CD4-positive, alpha-beta T cell (primary cell): ENCODE results near the gene DUOXA2. TPM values are rescaled to one million over a fixed set of nuclear protein-coding genes. Genes with fewer than 3 reads are reported as not detected.
A peak's percentile ranks its signal among the peaks of the same experiment; 100 is the strongest.

Experiments
- ATAC-seq: fragments of 200-7000 bp; cut with Tn5 transposase; one replicate; pipeline ENCODE4 v1.10.0; 2022; ENCODE audit warnings: mild to moderate bottlenecking; ENCODE audit not compliant: poor library complexity
- CTCF ChIA-PET: fragments of 350-600 bp; sonication (Branson Sonifier 250); formaldehyde crosslinking; loops from one replicate; lab custom pipeline; 2021; ENCODE audit warnings: antibody characterized with exemption, inconsistent platforms; lab: Charles Lee
- POLR2A ChIA-PET: fragments of 350-600 bp; sonication (Branson Sonifier 250); formaldehyde crosslinking; loops from one replicate; lab custom pipeline; 2021; ENCODE audit warnings: antibody characterized with exemption, inconsistent platforms; lab: Charles Lee
- DNase-seq, 14 experiments: peaks; one replicate each; pipeline ENCODE4 v3.0.0-alpha.2; 2013 to 2020; ENCODE audit warnings: mixed read lengths in 2 of 14
- H3K27ac ChIP-seq, 2 donors: one replicate each; pipeline versions ENCODE4 v1.5.1 to v1.7.0; 2013; ENCODE audit warnings: low read length in 2 of 2, low read depth in 1 of 2, mild to moderate bottlenecking in 1 of 2
- H3K27me3 ChIP-seq, 2 experiments: 1 replicate in 1 of 2; 2 replicates in 1 of 2; pipeline versions ENCODE4 v1.6.1 to v1.7.0; 2013; ENCODE audit warnings: low read length in 2 of 2, control low read depth in 1 of 2, mild to moderate bottlenecking in 1 of 2, moderate library complexity in 1 of 2; ENCODE audit not compliant: insufficient read depth in 2 of 2, control insufficient read depth in 1 of 2
- H3K36me3 ChIP-seq: one replicate; pipeline ENCODE4 v1.6.1; 2013; ENCODE audit warnings: low read length, control low read depth; ENCODE audit not compliant: insufficient read depth
- H3K4me1 ChIP-seq: one replicate; pipeline ENCODE4 v1.6.1; 2013; ENCODE audit warnings: low read length, control low read depth; ENCODE audit not compliant: insufficient read depth
- H3K4me3 ChIP-seq: one replicate; pipeline ENCODE4 v1.5.1; 2013; ENCODE audit warnings: mild to moderate bottlenecking, low read length, moderate library complexity
- H3K9me3 ChIP-seq, 2 experiments: 1 replicate in 1 of 2; 2 replicates in 1 of 2; pipeline versions ENCODE4 v1.6.1 to v1.7.0; 2013; ENCODE audit warnings: low read length in 2 of 2, mild to moderate bottlenecking in 2 of 2, control low read depth in 1 of 2, moderate library complexity in 1 of 2; ENCODE audit not compliant: control insufficient read depth in 1 of 2, insufficient read depth in 1 of 2
- H3K27ac Mint-ChIP-seq: one replicate; pipeline ENCODE4 v1.8.0; 2020; ENCODE audit warnings: mixed read lengths
- H3K27me3 Mint-ChIP-seq: one replicate; pipeline ENCODE4 v1.8.0; 2021; ENCODE audit warnings: mixed read lengths
- H3K36me3 Mint-ChIP-seq: one replicate; pipeline ENCODE4 v1.8.0; 2021; ENCODE audit warnings: low read depth, mixed read lengths
- H3K4me1 Mint-ChIP-seq: one replicate; pipeline ENCODE4 v1.8.0; 2021; ENCODE audit warnings: low read depth, mixed read lengths
- H3K4me3 Mint-ChIP-seq: one replicate; pipeline ENCODE4 v1.8.0; 2020; ENCODE audit warnings: mild to moderate bottlenecking, mixed read lengths
- H3K9me3 Mint-ChIP-seq: one replicate; pipeline ENCODE4 v1.8.0; 2020; ENCODE audit warnings: mixed read lengths
- intact Hi-C, 2 experiments: fragments of 100-400 bp; cut with DNase I in 1 of 2; cut with micrococcal nuclease in 1 of 2; formaldehyde crosslinking; loops; one replicate each; pipeline versions ENCODE4 v1.15.1 to v1.9.0; 2023 to 2025; cut with DNase I, micrococcal nuclease
- total RNA-seq, 174 experiments: library from RNA in 2 of 174; stranded (reverse) in 2 of 174; gene quantifications; one replicate each; pipeline ENCODE4 v1.2.3 and lab custom pipeline; 2021 to 2026
- TF ChIP-seq, protein P1 (sequence below): fragments of 200-600 bp; IDR thresholded peaks from one replicate; pipeline ENCODE4 v1.8.0; 2022; ENCODE audit warnings: antibody characterized with exemption, mild to moderate bottlenecking

The DUOXA2 gene
- total RNA-seq, 2 experiments from 2014 or later, result not detected

GRCh38 chr15:45123397-45123796, 9.3 kb downstream of the DUOXA2 start:
- intact Hi-C loops, result loop anchor here in 1 of 2 experiments (5.0 kb wide), 1 partner anchor 79 kb away; no protein-coding TSS in a partner anchor
- peaks cover 32 to 42% of the 10 kb centered on the region in 2 experiments for H3K27me3 ChIP-seq
- H3K4me3 ChIP-seq, result no peak overlapping the region
- H3K36me3 Mint-ChIP-seq, result no peaks in the 10 kb centered on the region
- peaks cover 2% of the 10 kb centered on the region for H3K4me1 Mint-ChIP-seq
- ATAC-seq (no peak), DNase-seq (no peak)
- CTCF ChIA-PET, result no interaction called here
- H3K36me3 ChIP-seq, result no peaks in the 10 kb centered on the region
- peaks cover 68% of the 10 kb centered on the region for H3K27me3 Mint-ChIP-seq
- H3K27ac Mint-ChIP-seq, result no peak overlapping the region
- H3K9me3 Mint-ChIP-seq, result no peaks in the 10 kb centered on the region
- H3K27ac ChIP-seq, result no peak overlapping the region
- no peak overlapping the region for H3K4me3 Mint-ChIP-seq
- TF ChIP-seq, protein P1, sequence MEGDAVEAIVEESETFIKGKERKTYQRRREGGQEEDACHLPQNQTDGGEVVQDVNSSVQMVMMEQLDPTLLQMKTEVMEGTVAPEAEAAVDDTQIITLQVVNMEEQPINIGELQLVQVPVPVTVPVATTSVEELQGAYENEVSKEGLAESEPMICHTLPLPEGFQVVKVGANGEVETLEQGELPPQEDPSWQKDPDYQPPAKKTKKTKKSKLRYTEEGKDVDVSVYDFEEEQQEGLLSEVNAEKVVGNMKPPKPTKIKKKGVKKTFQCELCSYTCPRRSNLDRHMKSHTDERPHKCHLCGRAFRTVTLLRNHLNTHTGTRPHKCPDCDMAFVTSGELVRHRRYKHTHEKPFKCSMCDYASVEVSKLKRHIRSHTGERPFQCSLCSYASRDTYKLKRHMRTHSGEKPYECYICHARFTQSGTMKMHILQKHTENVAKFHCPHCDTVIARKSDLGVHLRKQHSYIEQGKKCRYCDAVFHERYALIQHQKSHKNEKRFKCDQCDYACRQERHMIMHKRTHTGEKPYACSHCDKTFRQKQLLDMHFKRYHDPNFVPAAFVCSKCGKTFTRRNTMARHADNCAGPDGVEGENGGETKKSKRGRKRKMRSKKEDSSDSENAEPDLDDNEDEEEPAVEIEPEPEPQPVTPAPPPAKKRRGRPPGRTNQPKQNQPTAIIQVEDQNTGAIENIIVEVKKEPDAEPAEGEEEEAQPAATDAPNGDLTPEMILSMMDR, result no peak
- H3K4me1 ChIP-seq, result no peaks in the 10 kb centered on the region
- POLR2A ChIA-PET, result no interaction called here
- no peaks in the 10 kb centered on the region for H3K9me3 ChIP-seq

GRCh38 chr15:45126535-45127158, 12.5 kb downstream of the DUOXA2 start:
- peaks cover 47 to 60% of the 10 kb centered on the region in 2 experiments for H3K27me3 ChIP-seq
- H3K27ac ChIP-seq, result no peak overlapping the region
- peak in 10 of 14 experiments; percentile 26 to 71 (median 38) for DNase-seq
- peak; percentile 69 for ATAC-seq
- Mint-ChIP-seq H3K9me3 (no peaks in the 10 kb centered on the region), H3K36me3 (no peaks in the 10 kb centered on the region), H3K4me1 (peaks cover 7% of the 10 kb centered on the region), H3K4me3 (no peak overlapping the region), H3K27ac (no peak overlapping the region), H3K27me3 (peaks cover 72% of the 10 kb centered on the region)
- POLR2A ChIA-PET, result interaction anchor here (0.6 to 0.9 kb wide), 3 partner anchors 8 to 275 kb away, joined by 3 read pairs; a partner anchor contains a TSS
- intact Hi-C loops, result loop anchor here (1.0 to 5.0 kb wide), 6 partner anchors 41 to 273 kb away; no protein-coding TSS in a partner anchor
- no peaks in the 10 kb centered on the region for H3K36me3 ChIP-seq
- CTCF ChIA-PET, result interaction anchor here (0.6 to 2.7 kb wide), 5 partner anchors 8 to 278 kb away, joined by 3 to 28 read pairs (median 3); no protein-coding TSS in a partner anchor
- peaks cover 14% of the 10 kb centered on the region for H3K4me1 ChIP-seq
- H3K9me3 ChIP-seq, result peaks cover 0 to 8% of the 10 kb centered on the region in 2 experiments
- TF ChIP-seq, protein P1, result peak; percentile 80
- H3K4me3 ChIP-seq, result no peak overlapping the region

- H3K4me1 ChIP-seq, result peaks cover 14% of the 10 kb centered on the region
- no peak overlapping the region for H3K27ac ChIP-seq
- no peak for ATAC-seq
- Mint-ChIP-seq H3K4me3 (no peak overlapping the region), H3K9me3 (no peaks in the 10 kb centered on the region), H3K27me3 (peaks cover 79% of the 10 kb centered on the region), H3K36me3 (no peaks in the 10 kb centered on the region), H3K27ac (no peak overlapping the region), H3K4me1 (peaks cover 7% of the 10 kb centered on the region)
- ChIA-PET CTCF (interaction anchor here (2.7 kb wide), 1 partner anchor 11 kb away, joined by 28 read pairs; no protein-coding TSS in a partner anchor), POLR2A (no interaction called here)
- H3K9me3 ChIP-seq, result peaks cover 0 to 8% of the 10 kb centered on the region in 2 experiments
- H3K36me3 ChIP-seq, result no peaks in the 10 kb centered on the region
- peaks cover 54 to 60% of the 10 kb centered on the region in 2 experiments for H3K27me3 ChIP-seq
- H3K4me3 ChIP-seq, result peak overlapping the region; percentile 26
- intact Hi-C loops, result loop anchor here (5.0 kb wide), 2 partner anchors 38 to 268 kb away; no protein-coding TSS in a partner anchor
- DNase-seq, result no peak
- TF ChIP-seq, protein P1, result no peak
Observed at GRCh38 chr15:45128971-45129639, 15.0 kb downstream of the DUOXA2 start.
